ENCODE data around the gene KLF11. TPM values are rescaled to one million over a fixed set of nuclear protein-coding genes. Genes with fewer than 3 reads are reported as not detected.

KLF11 gene
- total RNA-seq, 2 experiments from 2014 or later = 7.2 to 8.6 TPM

DNA sequence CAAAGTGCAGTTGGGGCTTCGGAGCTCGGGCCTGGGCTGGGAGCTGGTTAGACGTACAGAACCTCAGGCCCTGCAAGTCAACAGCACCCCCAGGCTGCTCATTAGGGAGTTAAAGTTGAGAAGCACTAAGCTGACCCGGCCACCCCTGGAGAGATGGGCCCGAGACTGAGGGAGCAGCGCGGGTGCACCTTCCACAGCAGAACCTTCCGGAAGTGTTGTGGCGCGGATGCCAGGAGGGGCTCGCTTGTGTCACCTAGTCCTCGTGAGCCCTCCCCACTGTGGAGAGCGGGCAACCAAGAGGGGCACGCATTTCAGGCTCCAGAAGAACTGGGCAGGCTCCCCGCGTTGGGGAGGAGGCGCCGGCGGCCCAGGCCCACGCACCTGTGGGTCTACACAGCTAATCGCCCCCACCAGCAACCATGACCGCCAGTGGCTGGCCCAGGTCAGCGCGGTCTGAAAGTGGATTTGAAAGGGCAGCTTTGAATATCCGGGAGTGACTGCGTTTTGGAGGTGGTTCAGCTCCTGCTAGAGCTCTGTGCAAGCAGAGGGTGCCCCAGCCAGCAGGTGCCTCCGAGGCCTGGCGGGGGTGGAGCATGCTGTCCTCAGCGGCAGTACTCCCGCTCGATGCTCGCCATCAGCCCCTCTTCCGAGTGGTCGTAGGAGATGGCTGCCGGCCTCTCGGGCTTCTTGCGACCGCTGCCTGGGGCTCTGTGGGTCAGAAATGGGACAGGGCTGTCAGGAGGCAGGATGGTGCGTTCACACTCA, 15.1 kb downstream of the KLF11 start:
- Mint-ChIP-seq H3K4me3 (no peak overlapping the region), H3K36me3 (ENCODE audit: low read depth) (peaks cover 1% of the 10 kb centered on the region), H3K27ac (no peak overlapping the region), H3K4me1 (peaks cover 5% of the 10 kb centered on the region), H3K27me3 (no peaks in the 10 kb centered on the region), H3K9me3 (no peaks in the 10 kb centered on the region)
- CTCF ChIA-PET = interaction anchor here (1.2 to 3.2 kb wide), 5 partner anchors 10 to 244 kb away, joined by 4 to 18 read pairs (median 9); no protein-coding TSS in a partner anchor
- POLR2A ChIA-PET = no interaction called here
- DNase-seq = no peak

GRCh38 chr2:10059016-10059351, 15.6 kb downstream of the KLF11 start:
- H3K27me3 Mint-ChIP-seq = no peaks in the 10 kb centered on the region
- peaks cover under 1% of the 10 kb centered on the region for H3K36me3 Mint-ChIP-seq (ENCODE audit: low read depth)
- H3K9me3 Mint-ChIP-seq = no peaks in the 10 kb centered on the region
- POLR2A ChIA-PET = no interaction called here
- no peak for DNase-seq
- H3K4me3 Mint-ChIP-seq = no peak overlapping the region
- CTCF ChIA-PET = interaction anchor here (1.2 to 3.2 kb wide), 4 partner anchors 11 to 16 kb away, joined by 4 to 18 read pairs (median 5); no protein-coding TSS in a partner anchor
- no peak overlapping the region for H3K27ac Mint-ChIP-seq
- H3K4me1 Mint-ChIP-seq = peaks cover 5% of the 10 kb centered on the region

GRCh38 chr2:10059552-10060335, 16.4 kb downstream of the KLF11 start:
- H3K4me3 Mint-ChIP-seq = no peak overlapping the region
- H3K9me3 Mint-ChIP-seq = no peaks in the 10 kb centered on the region
- ChIA-PET POLR2A (no interaction called here), CTCF (interaction anchor here (0.6 to 3.2 kb wide), 5 partner anchors 12 to 740 kb away, joined by 4 to 18 read pairs (median 5); no protein-coding TSS in a partner anchor)
- no peaks in the 10 kb centered on the region for H3K27me3 Mint-ChIP-seq
- H3K36me3 Mint-ChIP-seq (ENCODE audit: low read depth) = no peaks in the 10 kb centered on the region
- peaks cover 5% of the 10 kb centered on the region for H3K4me1 Mint-ChIP-seq
- no peak for DNase-seq
- H3K27ac Mint-ChIP-seq = no peak overlapping the region

GRCh38 chr2:10061221-10061925, 18.0 kb downstream of the KLF11 start:
- Mint-ChIP-seq H3K4me1 (peaks cover 12% of the 10 kb centered on the region), H3K27me3 (peaks cover 1% of the 10 kb centered on the region), H3K9me3 (no peaks in the 10 kb centered on the region), H3K4me3 (no peak overlapping the region), H3K36me3 (ENCODE audit: low read depth) (no peaks in the 10 kb centered on the region), H3K27ac (no peak overlapping the region)
- ChIA-PET POLR2A (no interaction called here), CTCF (interaction anchor here (1.3 to 1.8 kb wide), 4 partner anchors 11 to 374 kb away, joined by 3 to 8 read pairs (median 4); no protein-coding TSS in a partner anchor)
- DNase-seq = no peak

- peaks cover 7% of the 10 kb centered on the region for H3K4me1 Mint-ChIP-seq
- POLR2A ChIA-PET = no interaction called here
- H3K9me3 Mint-ChIP-seq = peaks cover 3% of the 10 kb centered on the region
- DNase-seq = no peak
- no peak overlapping the region for H3K4me3 Mint-ChIP-seq
- peaks cover 4% of the 10 kb centered on the region for H3K27me3 Mint-ChIP-seq
- H3K27ac Mint-ChIP-seq = no peak overlapping the region
- H3K36me3 Mint-ChIP-seq (ENCODE audit: low read depth) = no peaks in the 10 kb centered on the region
- CTCF ChIA-PET = interaction anchor here (0.8 to 1.1 kb wide), 2 partner anchors 20 to 220 kb away, joined by 3 read pairs; partner anchors contain the start of gene TAF1B
Observed at GRCh38 chr2:10062931-10063365, 19.6 kb downstream of the KLF11 start.

- Mint-ChIP-seq H3K4me1 (peaks cover 7% of the 10 kb centered on the region), H3K4me3 (no peak overlapping the region), H3K36me3 (ENCODE audit: low read depth) (no peaks in the 10 kb centered on the region), H3K27ac (no peak overlapping the region), H3K27me3 (peaks cover 4% of the 10 kb centered on the region), H3K9me3 (peaks cover 4% of the 10 kb centered on the region)
- ChIA-PET CTCF (interaction anchor here (0.6 to 1.3 kb wide), 4 partner anchors 9 to 21 kb away, joined by 3 to 4 read pairs (median 3); no protein-coding TSS in a partner anchor), POLR2A (no interaction called here)
- DNase-seq = no peak
Observed at GRCh38 chr2:10063566-10063965, 20.2 kb downstream of the KLF11 start.

GRCh38 chr2:10064932-10065772, 21.8 kb downstream of the KLF11 start:
- no peak overlapping the region for H3K27ac Mint-ChIP-seq
- peaks cover 7% of the 10 kb centered on the region for H3K4me1 Mint-ChIP-seq
- H3K36me3 Mint-ChIP-seq (ENCODE audit: low read depth) = no peaks in the 10 kb centered on the region
- peaks cover 4% of the 10 kb centered on the region for H3K9me3 Mint-ChIP-seq
- no peak for DNase-seq
- H3K4me3 Mint-ChIP-seq = no peak overlapping the region
- CTCF ChIA-PET = interaction anchor here (1.3 kb wide), 1 partner anchor 344 kb away, joined by 3 read pairs; no protein-coding TSS in a partner anchor
- POLR2A ChIA-PET = no interaction called here
- peaks cover 4% of the 10 kb centered on the region for H3K27me3 Mint-ChIP-seq

DNA sequence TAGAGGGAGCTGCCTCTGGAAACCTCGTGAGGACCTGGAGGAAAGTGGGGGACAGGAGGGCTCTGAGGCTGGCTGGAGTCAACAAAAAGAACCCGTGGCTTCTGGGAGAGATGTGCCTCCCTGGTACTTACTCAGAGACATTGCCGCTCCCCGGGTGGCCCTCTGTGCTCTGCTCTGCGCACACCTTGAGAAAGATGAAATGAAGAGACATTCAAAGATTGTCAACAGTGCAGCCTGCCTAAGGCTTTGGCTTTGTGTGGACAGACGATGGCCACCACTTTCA, 22.4 kb downstream of the KLF11 start:
- Mint-ChIP-seq H3K4me3 (no peak overlapping the region), H3K36me3 (ENCODE audit: low read depth) (no peaks in the 10 kb centered on the region), H3K9me3 (peaks cover 4% of the 10 kb centered on the region), H3K27me3 (peaks cover 4% of the 10 kb centered on the region), H3K4me1 (peaks cover 7% of the 10 kb centered on the region), H3K27ac (no peak overlapping the region)
- no peak for DNase-seq
- CTCF ChIA-PET = interaction anchor here (1.3 kb wide), 2 partner anchors 25 to 343 kb away, joined by 3 read pairs; no protein-coding TSS in a partner anchor
- POLR2A ChIA-PET = no interaction called here

DNA sequence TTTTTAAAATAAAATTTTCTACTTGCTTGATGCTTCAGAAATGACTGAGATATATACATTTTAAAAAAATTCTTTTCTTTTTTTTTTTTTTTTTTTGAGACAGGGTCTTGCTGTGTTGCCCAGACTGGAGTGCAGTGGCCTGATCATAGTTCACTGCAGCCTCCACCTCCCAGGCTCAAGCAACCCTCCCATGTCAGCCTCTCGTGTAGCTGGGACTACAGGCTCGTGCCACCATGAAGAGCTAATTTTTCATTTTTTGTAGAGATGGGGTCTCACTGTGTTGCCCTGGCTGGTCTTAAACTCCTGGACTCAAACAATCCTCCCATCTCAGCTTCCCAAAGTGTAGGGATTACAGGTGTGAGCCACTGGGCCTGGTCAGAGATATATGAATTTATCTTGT, 24.0 kb downstream of the KLF11 start:
- DNase-seq = no peak
- CTCF ChIA-PET = interaction anchor here (1.0 kb wide), 1 partner anchor 10 kb away, joined by 3 read pairs; no protein-coding TSS in a partner anchor
- Mint-ChIP-seq H3K4me3 (no peak overlapping the region), H3K27ac (no peak overlapping the region), H3K4me1 (peaks cover 7% of the 10 kb centered on the region), H3K9me3 (peaks cover 4% of the 10 kb centered on the region), H3K36me3 (ENCODE audit: low read depth) (no peaks in the 10 kb centered on the region), H3K27me3 (peaks cover 4% of the 10 kb centered on the region)
- POLR2A ChIA-PET = no interaction called here

DNA sequence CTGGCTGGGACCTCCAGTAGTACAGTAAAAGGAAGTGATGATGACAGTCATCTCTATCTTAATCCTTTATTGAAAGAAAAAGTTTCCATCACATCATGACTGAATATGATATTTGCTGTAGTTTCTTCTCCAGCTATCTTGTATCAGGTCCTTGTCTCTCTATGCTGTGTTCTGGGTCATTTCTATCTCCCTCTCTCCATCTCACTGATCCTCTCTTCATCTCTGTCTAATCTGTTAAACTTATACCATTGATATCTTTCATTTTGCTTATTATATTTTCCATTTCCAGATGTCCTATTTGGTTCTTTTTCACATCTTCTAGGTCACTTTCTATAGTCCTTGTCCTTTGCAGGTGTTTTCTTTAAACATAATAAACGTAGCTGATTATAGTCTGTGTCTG, 24.5 kb downstream of the KLF11 start:
- H3K9me3 Mint-ChIP-seq = peaks cover 4% of the 10 kb centered on the region
- ChIA-PET POLR2A (no interaction called here), CTCF (interaction anchor here (0.9 to 1.2 kb wide), 3 partner anchors 11 to 29 kb away, joined by 4 read pairs; no protein-coding TSS in a partner anchor)
- H3K4me1 Mint-ChIP-seq = peaks cover 11% of the 10 kb centered on the region
- no peaks in the 10 kb centered on the region for H3K36me3 Mint-ChIP-seq (ENCODE audit: low read depth)
- DNase-seq = no peak
- peaks cover 9% of the 10 kb centered on the region for H3K27me3 Mint-ChIP-seq
- H3K27ac Mint-ChIP-seq = no peak overlapping the region
- no peak overlapping the region for H3K4me3 Mint-ChIP-seq

DNA sequence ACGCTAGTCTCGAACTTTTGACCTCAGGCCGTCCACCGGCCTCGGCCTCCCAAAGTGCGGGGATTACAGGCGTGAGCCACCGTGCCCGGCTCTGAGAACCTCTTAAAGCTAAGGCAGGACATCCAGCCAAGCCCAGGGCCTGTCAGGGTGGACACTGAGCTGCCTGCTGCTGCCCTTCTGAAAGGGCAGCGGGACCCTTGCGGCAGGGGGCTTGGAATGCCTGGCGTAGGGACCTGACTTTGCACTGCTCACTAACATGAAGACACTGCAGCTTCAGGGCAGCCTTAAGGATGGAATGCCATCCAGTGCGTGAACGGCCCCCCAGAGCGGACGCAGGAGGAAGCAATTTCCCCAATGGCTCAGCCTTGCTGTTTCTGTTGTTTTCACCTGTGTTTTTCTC, 27.8 kb downstream of the KLF11 start:
- Mint-ChIP-seq H3K9me3 (peaks cover 4% of the 10 kb centered on the region), H3K4me1 (peaks cover 6% of the 10 kb centered on the region), H3K36me3 (ENCODE audit: low read depth) (no peaks in the 10 kb centered on the region), H3K4me3 (no peak overlapping the region), H3K27ac (no peak overlapping the region), H3K27me3 (peaks cover 36% of the 10 kb centered on the region)
- ChIA-PET CTCF (interaction anchor here (0.5 to 5.4 kb wide), 15 partner anchors 10 to 991 kb away, joined by 3 to 39 read pairs (median 4); no protein-coding TSS in a partner anchor), POLR2A (no interaction called here)
- no peak for DNase-seq

DNA sequence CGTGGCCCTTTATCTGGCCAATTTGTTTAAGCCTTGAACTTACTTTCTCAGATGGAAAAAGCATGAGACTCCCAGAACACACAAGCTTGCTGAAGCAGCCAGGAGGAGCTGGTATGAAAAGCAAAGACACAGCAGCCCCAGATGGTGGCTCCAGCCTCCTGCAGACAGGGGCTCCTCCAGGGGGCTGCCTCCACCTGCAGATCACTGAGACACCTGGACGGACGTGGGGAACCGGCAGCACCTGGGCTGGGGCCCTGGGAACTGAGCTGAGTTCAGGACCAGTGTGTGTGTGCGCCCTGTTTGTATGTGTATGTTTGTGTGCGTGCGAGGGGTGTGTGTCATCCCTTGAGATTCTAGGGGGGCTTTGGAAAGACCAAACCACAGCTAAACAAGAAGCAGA, 28.2 kb downstream of the KLF11 start:
- H3K4me3 Mint-ChIP-seq = no peak overlapping the region
- no peaks in the 10 kb centered on the region for H3K36me3 Mint-ChIP-seq (ENCODE audit: low read depth)
- ChIA-PET POLR2A (no interaction called here), CTCF (interaction anchor here (0.6 to 5.4 kb wide), 18 partner anchors 11 to 992 kb away, joined by 3 to 39 read pairs (median 5); no protein-coding TSS in a partner anchor)
- peaks cover 4% of the 10 kb centered on the region for H3K9me3 Mint-ChIP-seq
- DNase-seq = no peak
- H3K27ac Mint-ChIP-seq = no peak overlapping the region
- H3K4me1 Mint-ChIP-seq = peaks cover 6% of the 10 kb centered on the region
- peaks cover 37% of the 10 kb centered on the region for H3K27me3 Mint-ChIP-seq
